HG02852 (cell line): ENCODE results near the gene PRTFDC1.
"Not testable (repeated sequence)": the region's sequence is repeated elsewhere in the genome, so short reads cannot be mapped to it uniquely, and the experiment has no call there.

Experiments
- ATAC-seq: cut with Tn5 transposase; IDR thresholded peaks from one replicate; pipeline ENCODE4 v1.9.1; 2021; ENCODE audit warnings: mild to moderate bottlenecking, moderate library complexity; ENCODE audit not compliant: unreplicated experiment

Gene PRTFDC1

GRCh38 chr10:24952143-24952706 is at the start of gene PRTFDC1:
Gene PRTFDC1, minus strand, starts transcription at chr10:24952606. Its CDS starts 31 bp downstream, at chr10:24952575.
- ATAC-seq: peak; percentile 27

DNA sequence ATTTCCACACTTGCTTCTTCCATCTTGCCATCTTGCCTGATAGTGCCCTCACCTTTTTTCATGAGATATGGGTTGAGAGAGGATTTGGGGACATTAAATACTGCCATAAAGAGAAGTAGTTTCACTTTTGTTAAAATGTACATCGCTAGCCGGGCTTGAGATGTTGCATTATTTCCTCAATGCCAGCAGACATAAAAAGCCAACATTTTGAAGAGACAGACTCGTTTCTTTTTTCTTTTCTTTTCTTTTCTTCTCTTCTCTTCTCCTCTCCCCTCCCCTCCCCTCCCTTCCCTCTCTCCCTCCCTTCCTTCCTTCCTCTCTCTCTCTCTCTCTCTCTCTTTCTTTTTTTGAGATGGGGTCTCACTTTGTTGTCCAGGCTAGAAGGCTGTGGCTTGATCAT is 45.6 kb upstream of the PRTFDC1 start:
- ATAC-seq: no peak

GRCh38 chr10:24995072-24995471 is 42.7 kb upstream of the PRTFDC1 start:
- no peak for ATAC-seq

DNA sequence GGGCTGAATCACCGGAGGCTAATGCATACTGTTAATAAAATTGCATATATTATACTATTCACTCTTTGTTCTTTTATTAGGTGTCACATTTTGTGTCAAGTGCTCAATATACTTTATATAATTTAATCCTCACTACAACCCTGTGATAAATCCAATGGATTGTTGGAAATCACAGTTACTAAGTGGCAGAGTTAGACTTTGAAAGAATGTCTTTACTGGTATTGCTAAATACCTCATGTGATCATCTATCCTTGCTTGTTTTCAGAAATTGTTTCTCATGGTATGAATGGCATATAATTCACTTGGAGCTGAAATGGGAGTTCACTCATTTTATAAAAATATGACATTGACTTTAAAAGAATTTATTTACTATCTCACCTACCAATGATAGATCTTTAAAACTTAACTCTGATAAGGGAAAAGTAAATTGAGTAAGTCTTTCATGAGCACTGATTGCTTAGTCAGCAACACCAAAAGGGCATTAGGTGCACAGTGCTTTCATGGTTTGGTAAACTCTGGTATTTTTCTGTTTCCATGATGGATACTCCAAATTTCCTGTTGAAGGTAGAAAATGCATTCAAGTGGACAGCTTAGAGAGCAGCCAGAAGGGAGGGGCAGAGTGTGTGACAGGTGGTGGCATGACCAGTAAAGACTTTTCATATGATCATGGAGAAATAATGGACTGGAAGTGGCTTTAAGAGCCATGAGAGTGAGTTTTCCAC is 41.0 kb upstream of the PRTFDC1 start:
- ATAC-seq: no peak

DNA sequence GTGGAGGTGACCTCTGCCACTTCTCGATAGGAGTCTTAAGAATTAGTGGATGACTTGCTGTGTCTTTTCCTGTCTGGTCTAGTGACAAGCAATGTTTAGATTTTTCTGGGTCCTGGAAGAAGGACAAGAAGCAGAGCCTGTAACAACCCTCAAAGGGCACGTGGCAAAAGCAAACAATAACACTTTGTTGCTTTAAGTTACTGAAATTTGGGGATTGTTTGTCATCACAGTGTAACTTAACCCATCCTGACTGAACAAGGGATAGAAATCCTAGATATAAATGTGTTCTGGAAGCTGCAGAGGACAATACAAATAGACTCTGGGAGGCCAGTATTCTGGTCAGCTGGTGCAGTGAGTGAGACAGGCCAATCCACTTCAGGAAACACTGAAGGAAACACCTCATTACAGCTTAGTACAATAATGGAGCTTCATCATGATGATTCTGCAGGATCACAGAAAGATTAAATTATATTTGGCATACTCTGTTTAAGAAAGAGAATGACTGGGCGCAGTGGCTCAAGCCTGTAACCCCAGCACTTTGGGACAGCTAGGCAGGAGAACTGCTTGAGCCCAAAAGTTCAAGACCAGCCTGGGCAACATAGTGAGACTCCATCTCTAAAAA is 40.2 kb upstream of the PRTFDC1 start:
- ATAC-seq: no peak

DNA sequence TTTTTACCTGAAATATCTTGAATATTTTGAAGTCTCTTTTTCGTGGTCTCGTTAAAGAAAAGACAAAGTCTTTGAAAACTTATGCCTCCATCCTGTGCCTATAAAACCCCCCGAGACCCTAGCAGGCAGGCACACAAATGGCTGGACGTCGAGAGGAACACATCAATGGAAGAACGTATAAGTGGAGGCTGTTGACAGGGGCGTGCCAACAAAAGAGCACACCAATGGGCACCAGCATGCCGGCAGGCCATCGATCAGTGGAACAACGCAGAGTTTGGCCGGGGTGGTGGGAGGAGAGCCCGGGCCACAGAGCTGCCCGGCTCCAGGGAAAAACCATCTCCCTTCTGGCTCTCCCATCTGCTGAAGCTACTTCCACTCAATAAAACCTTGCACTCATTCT is 38.9 kb upstream of the PRTFDC1 start:
- ATAC-seq: no peak

DNA sequence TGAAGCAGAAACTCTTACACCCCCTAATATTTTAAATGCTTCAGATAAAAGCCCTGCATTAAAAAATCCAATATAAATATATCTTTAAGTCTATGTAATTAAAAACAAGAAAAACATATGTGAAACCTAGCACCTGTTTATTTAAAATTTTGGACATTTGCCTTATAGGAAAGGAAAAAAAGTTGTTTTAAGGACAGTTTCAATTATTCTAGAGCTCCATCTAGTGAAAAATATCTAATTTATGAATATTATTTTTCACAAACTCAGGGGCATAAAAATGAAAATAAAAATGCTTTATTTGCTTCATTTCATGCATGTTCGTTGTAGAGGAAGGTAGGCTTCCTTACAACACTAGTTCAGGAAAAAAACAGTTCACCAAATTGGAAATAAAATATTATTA is 37.5 kb upstream of the PRTFDC1 start:
- ATAC-seq: no peak

DNA sequence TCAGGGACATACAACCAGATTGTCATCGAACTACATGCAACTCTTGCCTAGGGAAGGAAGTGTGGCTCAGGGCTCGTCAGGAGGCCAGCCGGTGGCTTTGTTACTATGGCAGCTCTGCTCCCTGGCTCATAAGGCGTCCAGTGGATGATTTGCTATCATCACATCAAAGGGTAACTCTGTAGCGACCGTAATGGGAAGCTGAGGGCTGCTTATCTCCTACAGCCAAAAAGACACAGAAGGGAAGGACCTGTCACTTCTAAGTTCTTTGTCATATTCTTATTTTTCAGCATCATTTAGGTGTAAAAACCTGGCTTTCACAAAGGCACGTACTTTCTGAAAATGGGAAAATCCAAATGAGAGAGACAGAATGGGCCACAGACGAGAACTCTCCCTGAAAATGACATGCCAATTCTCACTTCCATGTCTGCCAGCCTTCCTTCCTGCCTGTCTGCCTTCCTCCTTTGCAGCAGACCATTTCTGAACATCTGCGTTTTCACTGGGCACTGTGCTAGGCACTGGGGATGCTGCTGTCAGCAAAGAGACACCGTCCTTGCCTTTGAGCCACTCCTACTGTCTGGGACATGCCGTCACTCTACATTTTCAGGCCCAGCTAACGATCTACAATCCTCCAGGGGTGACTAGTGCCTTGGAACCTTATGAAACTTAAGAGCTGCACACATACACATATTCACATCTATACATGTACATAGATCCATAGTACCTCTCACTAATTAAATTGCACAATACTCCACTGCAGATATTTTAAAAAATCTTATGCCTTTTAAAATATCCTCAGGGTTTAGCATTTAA is 36.6 kb upstream of the PRTFDC1 start:
- ATAC-seq: no peak

- ATAC-seq: no peak
Observed at GRCh38 chr10:24984906-24985305, 32.5 kb upstream of the PRTFDC1 start.

DNA sequence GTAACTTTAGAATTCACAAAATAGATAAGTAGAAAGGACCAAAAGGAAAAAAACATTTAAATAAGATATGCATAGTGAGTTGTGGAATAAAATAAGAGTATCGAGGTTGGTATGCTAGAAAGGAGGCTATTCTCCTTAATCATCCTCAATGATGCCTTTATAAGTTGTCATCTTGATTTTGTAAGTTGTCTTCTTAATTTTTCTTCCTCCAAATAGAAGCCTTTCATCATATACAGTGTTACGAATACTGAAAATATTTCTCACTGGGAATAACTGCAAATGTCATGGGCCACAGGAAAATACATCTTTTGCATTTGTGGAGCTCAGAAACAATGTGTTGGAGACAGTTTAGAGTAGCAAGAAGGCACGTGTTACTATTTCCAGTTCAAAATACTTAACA is 31.5 kb upstream of the PRTFDC1 start:
- ATAC-seq: no peak

DNA sequence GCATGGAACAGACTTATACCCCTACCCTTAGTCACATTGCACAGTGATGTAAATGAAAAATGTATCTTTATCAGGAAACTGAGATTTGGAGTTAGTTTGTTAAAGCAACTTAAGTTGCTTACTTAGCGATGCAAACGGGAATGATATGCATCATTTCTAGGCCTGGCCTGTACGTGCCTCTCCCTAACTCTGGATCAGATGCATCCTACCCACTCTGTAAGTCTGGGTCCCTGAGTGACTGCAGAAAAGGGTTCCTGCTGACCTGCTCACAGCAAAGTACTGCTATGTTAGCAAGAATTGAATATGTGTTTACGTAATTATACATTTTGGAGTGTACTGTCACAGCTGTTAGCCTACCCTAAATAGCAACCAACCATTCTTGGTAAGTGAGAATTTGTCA is 30.7 kb upstream of the PRTFDC1 start:
- ATAC-seq: no peak

DNA sequence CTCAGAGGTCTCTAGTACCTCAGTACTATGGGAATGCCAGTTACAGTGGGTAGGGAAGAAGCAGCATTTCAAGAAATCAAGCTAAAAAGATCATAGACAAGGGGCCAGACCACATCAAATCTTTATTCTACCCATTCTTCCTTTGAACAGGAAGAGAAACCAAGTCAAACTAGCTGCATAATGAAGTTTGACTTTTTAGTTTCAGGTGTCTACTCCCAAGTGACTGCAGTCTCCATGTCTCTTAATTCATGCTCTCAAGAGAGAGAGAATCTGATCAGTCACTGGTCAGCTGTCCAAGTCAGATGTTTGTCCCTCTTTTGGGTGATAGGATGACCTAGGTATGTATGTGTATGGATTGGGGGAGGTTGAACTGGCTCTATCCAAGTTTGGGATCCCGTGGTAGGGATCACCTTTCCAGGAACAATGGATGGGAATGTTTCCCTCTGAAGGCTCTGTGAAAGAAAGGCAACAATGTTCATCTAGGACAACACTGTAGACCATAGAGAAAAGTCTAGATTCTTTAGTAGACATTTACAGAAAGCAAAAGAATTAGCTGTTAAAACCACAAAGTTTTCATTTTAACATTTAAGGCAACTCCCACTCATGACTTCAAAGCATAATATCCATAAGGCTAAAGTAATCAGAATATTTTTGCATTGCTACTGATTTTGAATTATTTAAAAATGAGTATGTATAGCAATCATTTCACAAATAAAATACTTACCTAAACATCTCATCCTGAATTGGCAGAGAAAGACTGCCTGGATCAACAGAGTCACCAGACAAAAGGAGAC is 30.1 kb upstream of the PRTFDC1 start:
- ATAC-seq: peak; percentile 57

DNA sequence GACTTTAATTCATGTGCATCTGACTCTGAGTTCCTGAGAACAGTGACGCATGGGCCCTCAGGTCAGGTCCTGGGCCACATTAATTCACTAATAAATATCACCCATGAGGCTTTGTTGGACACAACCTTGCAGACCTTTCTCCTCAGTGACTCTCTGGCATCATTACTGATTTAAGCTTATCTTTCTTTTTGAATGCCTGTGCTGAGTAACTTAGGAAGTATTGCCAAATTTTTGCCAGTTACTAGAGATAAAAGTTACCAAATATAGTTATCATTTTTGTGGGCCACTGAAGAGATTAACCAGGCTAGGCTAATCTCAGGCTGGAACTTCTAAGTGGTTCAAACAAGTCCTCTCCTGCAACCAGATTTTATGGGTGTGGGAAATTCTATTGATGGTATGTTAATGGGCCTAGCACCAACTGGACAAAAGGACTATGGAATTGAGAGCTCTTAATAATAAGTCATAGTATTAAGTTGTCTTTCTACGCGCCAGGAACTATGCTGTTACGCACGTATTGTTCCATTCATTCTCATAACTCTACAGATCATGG is 28.8 kb upstream of the PRTFDC1 start:
- ATAC-seq: no peak

- ATAC-seq: no peak
Observed at GRCh38 chr10:24979685-24980084, 27.3 kb upstream of the PRTFDC1 start.

DNA sequence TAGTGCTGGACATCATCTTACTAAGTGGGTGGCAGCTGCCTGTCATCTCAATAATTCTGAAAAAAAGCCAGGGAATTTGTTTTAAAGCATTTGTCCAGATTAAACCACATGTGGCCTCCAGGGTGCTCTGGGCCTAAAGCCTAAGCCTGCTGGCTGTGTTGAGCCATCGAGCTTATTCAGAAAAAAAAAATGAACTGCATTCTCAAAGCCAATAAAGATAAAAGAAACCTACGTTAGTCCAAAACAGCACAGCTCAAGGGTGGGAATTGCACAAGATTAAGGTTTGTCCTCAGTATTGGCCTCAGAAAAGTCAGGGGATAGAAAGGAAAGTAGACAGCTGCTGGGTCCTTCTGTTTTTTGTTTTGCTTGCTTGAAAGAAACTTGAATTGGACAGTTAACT is 22.6 kb upstream of the PRTFDC1 start:
- ATAC-seq: no peak

DNA sequence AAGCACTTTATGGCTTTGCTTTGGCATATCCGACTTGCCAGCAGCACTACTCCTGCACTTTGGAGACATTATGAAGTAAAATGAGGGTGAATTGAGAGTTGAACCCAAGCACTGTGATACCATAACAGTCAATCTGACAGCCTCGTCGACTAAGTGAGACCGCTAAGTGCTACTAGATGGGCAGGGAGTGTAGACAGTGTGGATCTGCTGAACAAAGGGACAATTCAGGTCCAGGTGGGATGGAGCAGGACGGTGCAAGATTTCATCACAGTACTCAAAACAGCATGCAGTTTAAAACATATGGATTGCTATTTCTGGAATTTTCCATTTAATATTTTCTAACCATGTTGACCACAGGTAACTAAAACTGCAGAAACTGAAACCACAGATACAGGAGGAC is 20.8 kb upstream of the PRTFDC1 start:
- no peak for ATAC-seq

DNA sequence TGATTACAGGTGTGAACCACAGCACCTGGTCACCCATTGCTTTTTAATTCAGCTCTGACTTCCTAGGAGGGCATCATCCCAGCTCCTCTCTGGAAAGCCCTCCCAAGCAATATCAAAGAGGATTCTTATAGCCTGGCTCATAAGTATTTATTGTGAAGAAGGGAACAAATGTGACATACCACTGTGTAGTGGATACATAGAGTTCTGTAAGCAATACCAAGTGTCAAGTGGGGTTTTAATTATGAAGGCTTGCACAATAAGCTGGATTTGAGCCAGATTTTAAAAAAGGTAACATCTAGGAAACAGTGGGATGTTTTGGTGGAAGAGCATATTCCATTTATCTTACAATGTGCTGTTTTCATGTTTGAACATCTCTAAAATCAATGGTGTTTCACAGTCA is 19.0 kb upstream of the PRTFDC1 start:
- no peak for ATAC-seq

- ATAC-seq: no peak
Observed at GRCh38 chr10:24969841-24970281, 17.5 kb upstream of the PRTFDC1 start.

- ATAC-seq: not testable (repeated sequence)
Observed at GRCh38 chr10:24968951-24969350, 16.5 kb upstream of the PRTFDC1 start.

GRCh38 chr10:24968349-24968748 is 15.9 kb upstream of the PRTFDC1 start:
- ATAC-seq: no peak
